Colonic mucosa (tissue), 4 donors: ENCODE results near the gene RIBC2. TPM values are rescaled to one million over a fixed set of nuclear protein-coding genes. Genes with fewer than 3 reads are reported as not detected.

Experiments used
- DNase-seq: peaks from one replicate; pipeline ENCODE4 v3.0.0-alpha.2; 2020
- H3K27ac ChIP-seq: fragments of 200-600 bp; one replicate; pipeline ENCODE4 v1.8.0; 2021
- H3K27me3 ChIP-seq: fragments of 200-600 bp; one replicate; pipeline ENCODE4 v1.8.0; 2021
- H3K36me3 ChIP-seq: fragments of 200-600 bp; one replicate; pipeline ENCODE4 v1.8.0; 2021
- H3K4me1 ChIP-seq: fragments of 200-600 bp; one replicate; pipeline ENCODE4 v1.8.0; 2021; ENCODE audit warnings: mild to moderate bottlenecking
- H3K4me3 ChIP-seq: fragments of 200-600 bp; one replicate; pipeline ENCODE4 v1.8.0; 2021
- H3K9ac ChIP-seq, 2 donors: one replicate each; pipeline ENCODE4 v1.7.0; 2013; ENCODE audit warnings: control low read depth in 2 of 2, low read depth in 2 of 2, low read length in 2 of 2
- H3K9me3 ChIP-seq: fragments of 200-600 bp; one replicate; pipeline ENCODE4 v1.8.0; 2021
- intact Hi-C: fragments of 100-400 bp; cut with DNase I; formaldehyde crosslinking; loops from one replicate; pipeline ENCODE4 v1.14.1; 2022
- total RNA-seq, 2 donors: library from RNA; stranded (reverse); fragmentation: NEBNext Ultra II Directional in 1 of 2; extraction: Animal tissue kit (Norgen Biotek cat#: 25700) in 1 of 2; gene quantifications; one replicate each; pipeline ENCODE4 v1.2.1, GENCODE V29; 2021
- TF ChIP-seq, protein P1 (sequence below): fragments of 200-600 bp; IDR thresholded peaks from one replicate; pipeline ENCODE4 v1.8.0; 2022; ENCODE audit warnings: antibody characterized with exemption, mild to moderate bottlenecking
- donor health status: healthy.
- donor health status: DM: no; HTN: no; CAD: no.
- donor health status: DM: no; HTN: no; CAD: no.

Gene RIBC2
- total RNA-seq, 2 donors from 2014 or later = 0.85 to 6.7 TPM

DNA sequence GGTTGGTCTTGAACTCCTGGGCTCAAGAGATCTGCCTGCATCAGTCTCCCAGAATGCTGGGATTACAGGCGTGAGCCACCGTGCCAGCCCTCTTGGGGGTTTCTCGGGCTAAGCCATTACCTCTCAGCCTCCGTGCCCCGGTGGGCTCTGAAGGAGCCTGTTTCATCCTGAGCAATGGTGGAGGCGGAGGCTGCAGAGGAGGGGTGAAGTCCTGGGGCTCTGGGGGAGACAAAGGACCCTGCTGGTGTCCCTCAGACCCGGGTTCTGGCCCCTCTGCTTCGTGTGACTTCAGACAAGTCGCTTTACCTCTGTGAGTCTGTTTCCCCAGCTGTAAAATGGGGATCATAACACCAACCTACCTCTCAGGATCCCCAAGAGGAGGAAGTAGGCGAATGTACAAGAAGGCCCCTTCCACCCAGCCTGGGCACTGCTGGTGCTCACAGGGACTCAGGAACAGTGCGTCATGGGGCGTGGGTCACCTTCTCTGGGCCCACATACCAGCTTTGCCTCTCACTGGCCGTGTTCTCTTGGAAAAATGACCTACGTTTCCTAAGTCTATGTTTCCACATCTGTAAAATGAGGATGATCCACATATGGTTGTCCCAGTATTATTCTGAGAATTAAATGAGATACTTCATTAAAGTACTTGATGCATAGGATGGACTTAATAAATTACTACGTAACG lies 36.8 kb downstream of the RIBC2 start:
- TF ChIP-seq, protein P1, sequence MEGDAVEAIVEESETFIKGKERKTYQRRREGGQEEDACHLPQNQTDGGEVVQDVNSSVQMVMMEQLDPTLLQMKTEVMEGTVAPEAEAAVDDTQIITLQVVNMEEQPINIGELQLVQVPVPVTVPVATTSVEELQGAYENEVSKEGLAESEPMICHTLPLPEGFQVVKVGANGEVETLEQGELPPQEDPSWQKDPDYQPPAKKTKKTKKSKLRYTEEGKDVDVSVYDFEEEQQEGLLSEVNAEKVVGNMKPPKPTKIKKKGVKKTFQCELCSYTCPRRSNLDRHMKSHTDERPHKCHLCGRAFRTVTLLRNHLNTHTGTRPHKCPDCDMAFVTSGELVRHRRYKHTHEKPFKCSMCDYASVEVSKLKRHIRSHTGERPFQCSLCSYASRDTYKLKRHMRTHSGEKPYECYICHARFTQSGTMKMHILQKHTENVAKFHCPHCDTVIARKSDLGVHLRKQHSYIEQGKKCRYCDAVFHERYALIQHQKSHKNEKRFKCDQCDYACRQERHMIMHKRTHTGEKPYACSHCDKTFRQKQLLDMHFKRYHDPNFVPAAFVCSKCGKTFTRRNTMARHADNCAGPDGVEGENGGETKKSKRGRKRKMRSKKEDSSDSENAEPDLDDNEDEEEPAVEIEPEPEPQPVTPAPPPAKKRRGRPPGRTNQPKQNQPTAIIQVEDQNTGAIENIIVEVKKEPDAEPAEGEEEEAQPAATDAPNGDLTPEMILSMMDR = no peak
- Histone ChIP-seq H3K27me3 (no peaks in the 10 kb centered on the region), H3K9me3 (no peaks in the 10 kb centered on the region), H3K27ac (no peak overlapping the region), H3K4me1 (no peaks in the 10 kb centered on the region), H3K36me3 (no peaks in the 10 kb centered on the region), H3K9ac (no peak overlapping the region), H3K4me3 (no peak overlapping the region)
- intact Hi-C loops = no loop called here
- DNase-seq = no peak

DNA sequence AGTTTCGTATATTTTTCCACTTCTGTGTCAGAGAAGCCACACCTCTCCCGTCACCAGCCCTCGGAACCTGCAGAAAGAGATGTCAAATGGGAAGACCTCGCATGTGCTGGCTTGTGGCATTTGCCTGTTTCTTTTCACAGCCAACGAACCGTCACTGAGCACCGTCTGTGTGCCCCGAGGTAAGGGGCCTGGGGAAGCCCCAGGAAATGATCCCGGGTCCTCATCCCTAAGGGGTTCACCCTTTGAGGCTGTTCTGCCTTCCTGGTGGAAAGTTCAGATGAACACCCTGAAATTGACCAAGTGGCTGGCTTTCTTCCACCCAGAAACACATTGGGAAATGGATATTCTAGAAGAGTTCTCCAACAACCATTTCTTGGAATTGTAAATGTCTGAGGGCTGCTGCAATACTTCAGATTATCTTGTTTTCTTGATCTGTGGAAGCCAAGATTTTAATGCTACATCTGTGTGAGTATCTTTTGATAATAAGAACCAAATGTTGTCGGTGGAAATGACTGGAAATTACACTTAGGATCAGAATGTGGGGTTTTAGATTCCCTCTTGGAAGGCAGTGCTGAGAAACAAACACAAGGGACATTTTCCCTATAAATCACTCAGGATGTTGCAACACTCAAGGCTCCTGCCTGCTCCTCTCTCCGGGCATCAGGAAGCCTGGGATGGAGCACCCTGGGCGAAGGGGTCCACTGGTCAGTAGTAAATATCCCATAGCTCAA lies 37.6 kb downstream of the RIBC2 start:
- DNase-seq = no peak
- intact Hi-C loops = no loop called here
- TF ChIP-seq, protein P1 = no peak
- no peak overlapping the region for H3K4me3 ChIP-seq
- H3K4me1 ChIP-seq = no peaks in the 10 kb centered on the region
- no peak overlapping the region for H3K9ac ChIP-seq
- no peaks in the 10 kb centered on the region for H3K36me3 ChIP-seq
- H3K27me3 ChIP-seq = no peaks in the 10 kb centered on the region
- no peaks in the 10 kb centered on the region for H3K9me3 ChIP-seq
- no peak overlapping the region for H3K27ac ChIP-seq

DNA sequence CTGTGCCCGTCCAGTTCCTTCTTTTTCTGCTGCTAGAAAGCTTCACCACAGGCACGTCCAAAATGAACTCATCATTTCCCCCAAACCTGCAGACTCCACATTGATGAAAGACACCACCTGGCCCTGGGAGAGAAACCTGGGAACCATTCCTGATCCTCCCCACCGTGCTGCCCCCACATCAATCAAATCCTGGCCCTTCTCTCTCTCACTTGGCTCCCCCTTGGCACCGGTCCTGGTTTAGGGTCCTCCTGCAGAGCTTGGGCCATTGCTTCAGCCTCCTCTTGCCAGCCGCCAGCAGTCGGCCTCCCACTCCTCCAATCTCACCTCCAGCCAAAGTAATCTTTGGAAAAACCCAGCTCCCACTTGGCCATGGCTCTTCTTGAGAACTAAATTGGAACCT lies 38.5 kb downstream of the RIBC2 start:
- no peaks in the 10 kb centered on the region for H3K4me1 ChIP-seq
- intact Hi-C loops = no loop called here
- TF ChIP-seq, protein P1 = no peak
- H3K4me3 ChIP-seq = no peak overlapping the region
- H3K36me3 ChIP-seq = no peaks in the 10 kb centered on the region
- no peaks in the 10 kb centered on the region for H3K9me3 ChIP-seq
- H3K27me3 ChIP-seq = no peaks in the 10 kb centered on the region
- H3K27ac ChIP-seq = no peak overlapping the region
- DNase-seq = no peak
- no peak overlapping the region for H3K9ac ChIP-seq

DNA sequence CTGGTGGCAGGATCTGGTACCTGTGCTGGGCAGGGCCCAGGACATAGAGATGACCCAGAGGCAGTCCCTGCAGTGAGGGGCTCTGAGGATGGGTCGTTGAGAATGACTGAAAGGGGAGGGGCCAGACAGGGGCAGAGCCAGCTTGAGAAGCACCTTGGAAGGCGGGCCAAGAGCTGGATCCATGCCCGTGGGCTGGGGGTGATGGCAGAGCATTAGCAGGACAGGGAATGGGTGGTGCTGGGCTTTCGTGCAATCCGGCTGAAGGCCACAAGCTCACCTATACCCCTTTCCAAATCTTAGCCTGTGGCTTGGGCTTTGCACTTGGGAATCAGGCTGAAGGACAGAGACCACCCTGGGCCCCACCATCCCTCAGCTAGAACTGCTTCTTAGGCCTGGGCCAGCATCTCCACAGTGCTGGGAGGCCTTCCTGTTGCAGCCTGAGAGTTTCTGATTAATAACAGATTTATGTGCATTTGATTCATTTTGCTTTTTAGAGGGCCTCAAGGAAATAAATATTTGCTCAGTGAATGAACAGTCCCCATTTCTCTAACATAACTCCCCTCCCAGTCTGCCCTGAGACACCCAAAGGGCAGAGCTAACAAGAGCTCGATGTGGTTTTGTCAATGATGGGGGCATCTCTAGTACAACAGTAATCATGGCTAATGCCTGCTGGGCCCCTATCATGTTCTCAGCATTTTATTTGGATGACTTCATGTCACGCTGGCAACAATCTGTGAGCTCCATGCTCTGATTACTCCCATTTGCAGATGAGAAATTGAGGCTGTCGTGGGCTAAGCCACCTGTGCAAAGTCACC lies 39.3 kb downstream of the RIBC2 start:
- no peaks in the 10 kb centered on the region for H3K27me3 ChIP-seq
- no peaks in the 10 kb centered on the region for H3K36me3 ChIP-seq
- H3K9me3 ChIP-seq = no peaks in the 10 kb centered on the region
- H3K9ac ChIP-seq = no peak overlapping the region
- intact Hi-C loops = no loop called here
- H3K4me3 ChIP-seq = no peak overlapping the region
- TF ChIP-seq, protein P1 = no peak
- H3K4me1 ChIP-seq = no peaks in the 10 kb centered on the region
- no peak overlapping the region for H3K27ac ChIP-seq
- DNase-seq = no peak

DNA sequence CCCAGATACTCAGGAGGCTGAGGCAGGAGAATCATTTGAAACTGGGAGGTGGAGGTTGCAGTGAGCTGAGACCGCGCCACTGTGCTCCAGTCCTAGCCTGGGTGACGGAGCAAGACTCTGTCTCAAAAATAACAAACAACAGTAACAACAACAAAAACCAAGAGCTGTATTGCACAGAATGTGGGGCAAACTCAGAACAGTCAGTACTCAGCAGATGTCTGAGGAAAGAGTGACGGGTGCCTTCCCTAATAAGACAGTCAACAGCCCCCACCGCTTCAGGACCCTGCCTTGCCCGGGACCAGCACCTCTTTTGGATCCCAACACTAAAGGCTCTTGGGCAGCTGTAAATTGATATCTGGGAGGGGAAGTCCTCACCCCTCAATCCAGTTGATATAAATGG lies 40.3 kb downstream of the RIBC2 start:
- intact Hi-C loops = no loop called here
- H3K9me3 ChIP-seq = no peaks in the 10 kb centered on the region
- no peak overlapping the region for H3K4me3 ChIP-seq
- no peak overlapping the region for H3K27ac ChIP-seq
- H3K9ac ChIP-seq = no peak overlapping the region
- no peaks in the 10 kb centered on the region for H3K4me1 ChIP-seq
- no peaks in the 10 kb centered on the region for H3K36me3 ChIP-seq
- DNase-seq = no peak
- TF ChIP-seq, protein P1 = no peak
- H3K27me3 ChIP-seq = no peaks in the 10 kb centered on the region
